CD4-positive, alpha-beta T cell treated with Interferon gamma for 1 hour (primary cell): ENCODE data around the gene FAM234A.
"Not testable (repeated sequence)": the region's sequence is repeated elsewhere in the genome, so short reads cannot be mapped to it uniquely, and the experiment has no call there.

Source experiments
- DNase-seq: peaks from one replicate; pipeline ENCODE4 v3.0.0-alpha.2; 2020

The FAM234A gene

GRCh38 chr16:234468-235305, at the start of gene FAM234A:
Gene FAM234A, plus strand, starts transcription at chr16:234821. Its CDS starts 19,593 bp downstream, at chr16:254414.
- DNase-seq, result peak; percentile 93

DNA sequence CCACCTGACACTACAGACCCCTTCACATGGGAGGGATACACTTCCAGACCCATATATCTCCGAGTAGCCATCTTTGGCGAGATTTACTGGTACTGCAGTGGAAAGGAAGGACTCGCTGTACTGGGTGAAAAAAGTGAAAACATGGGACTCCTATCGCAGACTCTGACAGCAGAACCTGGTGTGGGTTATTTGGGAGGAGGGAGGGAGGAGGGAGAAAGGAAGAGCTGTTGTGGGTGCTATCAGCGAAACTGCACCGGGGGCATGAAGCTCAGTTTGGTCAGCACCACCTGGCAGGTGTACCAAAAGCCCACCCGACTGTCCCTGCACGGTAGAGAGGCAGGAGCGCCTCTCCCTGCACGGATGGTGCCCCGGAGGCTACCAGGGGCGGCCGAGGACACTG, 49.4 kb upstream of the FAM234A start:
- DNase-seq, result no peak

DNA sequence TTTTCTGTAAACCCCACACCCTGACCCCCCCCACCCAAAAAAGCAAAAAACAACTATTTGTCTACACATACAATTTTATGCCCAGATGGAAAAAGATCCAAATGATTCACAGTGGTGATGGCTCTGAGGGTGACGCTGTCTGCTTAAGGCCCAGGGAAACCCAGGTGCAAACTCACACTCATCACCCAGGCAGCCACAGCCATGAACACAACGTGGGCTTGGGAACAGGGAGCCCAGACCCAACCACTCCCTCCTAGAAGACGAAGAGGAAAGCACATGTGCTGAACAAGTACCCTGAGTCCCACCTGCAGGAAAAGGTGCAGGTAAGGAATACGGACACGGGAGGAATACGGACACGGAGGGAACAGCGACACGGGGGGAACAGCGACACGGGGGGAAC, 48.9 kb upstream of the FAM234A start:
- no peak for DNase-seq

GRCh38 chr16:187330-187729, 47.3 kb upstream of the FAM234A start:
- no peak for DNase-seq

DNA sequence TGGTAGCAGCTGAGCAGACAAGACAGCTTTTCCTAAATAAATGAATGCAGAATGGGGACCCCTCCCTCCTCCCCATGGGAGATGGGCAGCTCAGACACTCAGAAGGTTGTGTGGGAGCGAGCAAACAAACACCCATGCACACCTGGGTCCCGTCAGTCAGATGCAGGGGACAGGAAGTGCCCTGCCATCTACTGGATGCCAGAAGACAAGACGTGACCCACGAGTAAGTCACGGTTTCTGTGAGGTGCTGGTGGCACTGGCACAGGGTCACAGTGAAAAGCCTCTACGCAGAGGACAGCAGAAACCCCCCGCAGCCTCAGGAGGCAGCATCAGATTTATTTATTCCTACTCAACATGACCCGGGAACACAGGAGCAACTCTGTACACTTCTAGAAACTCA, 45.9 kb upstream of the FAM234A start:
- no peak for DNase-seq

GRCh38 chr16:189604-190186, 44.9 kb upstream of the FAM234A start:
- no peak for DNase-seq

GRCh38 chr16:191831-192230, 42.8 kb upstream of the FAM234A start:
- DNase-seq, result no peak

DNA sequence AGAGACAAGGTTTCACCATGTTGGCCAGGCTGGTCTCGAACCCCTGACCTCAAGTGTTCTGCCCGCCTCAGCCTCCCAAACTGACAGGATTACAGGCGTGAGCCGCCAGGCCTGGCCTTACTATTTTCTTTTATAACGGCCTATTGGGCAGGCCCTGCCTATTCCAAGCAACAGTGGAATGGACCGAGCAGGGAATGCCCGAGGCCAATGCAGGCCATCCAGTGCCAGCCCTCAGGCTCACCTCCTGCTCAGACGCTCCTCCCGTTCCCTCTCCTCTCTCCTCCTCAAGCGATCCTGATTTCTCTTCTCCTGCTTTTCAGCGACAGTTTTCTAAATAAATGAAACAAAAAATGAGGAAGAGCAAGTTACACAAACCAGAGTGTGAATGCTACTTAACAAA, 41.9 kb upstream of the FAM234A start:
- no peak for DNase-seq

GRCh38 chr16:193441-193840, 41.2 kb upstream of the FAM234A start:
- DNase-seq, result no peak

DNA sequence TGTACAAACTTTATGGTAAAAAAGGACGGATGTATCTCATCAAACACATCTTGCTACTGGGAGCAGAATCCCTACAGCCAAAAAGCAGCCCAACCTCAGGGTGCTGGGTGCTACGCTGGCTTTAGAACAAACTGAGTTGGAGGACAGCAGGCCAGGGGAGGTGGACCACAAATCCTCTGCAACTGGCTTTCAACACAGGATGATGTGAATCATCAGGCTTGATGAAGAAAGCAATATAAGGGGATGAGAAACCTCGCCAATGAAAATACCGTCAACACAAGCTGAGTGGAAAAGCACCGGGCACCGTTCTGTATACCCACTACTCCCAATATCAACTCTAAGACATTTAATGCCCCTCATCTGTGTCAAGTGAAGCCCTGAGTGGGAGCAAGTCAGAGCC, 40.1 kb upstream of the FAM234A start:
- no peak for DNase-seq

DNA sequence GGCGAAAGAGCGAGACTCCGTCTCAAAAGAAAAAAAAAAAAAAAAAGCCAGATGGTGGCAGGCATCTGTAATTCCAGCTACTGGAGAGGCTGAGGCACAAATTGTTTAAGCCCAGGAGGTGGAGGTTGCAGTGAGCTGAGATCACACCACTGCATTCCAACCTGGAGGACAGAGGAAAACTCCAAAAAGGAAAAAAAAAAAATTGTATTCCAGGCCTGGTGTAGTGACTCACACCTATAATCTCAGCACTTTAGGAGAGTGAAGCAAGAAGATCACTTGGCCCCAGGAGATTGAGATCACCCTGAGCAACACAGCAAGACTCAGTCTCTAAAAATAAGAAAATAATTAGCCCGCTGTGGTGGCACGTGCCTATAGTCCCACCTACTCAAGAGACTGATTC, 34.2 kb upstream of the FAM234A start:
- DNase-seq, result no peak

- DNase-seq, result no peak
Observed at GRCh38 chr16:203246-203645, 31.4 kb upstream of the FAM234A start.

- DNase-seq, result not testable (repeated sequence)
Observed at GRCh38 chr16:204046-204445, 30.6 kb upstream of the FAM234A start.

DNA sequence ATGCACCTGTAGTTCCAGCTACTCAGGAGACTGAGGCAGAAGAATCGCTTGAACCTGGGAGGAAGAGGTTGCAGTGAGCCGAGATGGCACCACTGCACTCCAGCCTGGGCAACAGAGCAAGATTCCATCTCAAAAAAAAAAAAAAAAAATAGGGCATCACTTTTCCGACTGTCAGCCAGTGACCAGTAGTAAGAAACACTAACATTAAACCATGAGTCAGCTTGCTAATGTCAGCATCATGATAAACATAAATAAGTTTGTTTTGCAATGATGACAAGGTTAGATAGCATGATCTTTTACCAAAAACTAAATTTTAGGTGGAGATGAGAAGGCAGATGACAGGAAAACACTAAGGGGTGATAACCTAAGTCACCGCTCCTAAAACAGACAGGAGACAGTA, 25.3 kb upstream of the FAM234A start:
- not testable (repeated sequence) for DNase-seq

DNA sequence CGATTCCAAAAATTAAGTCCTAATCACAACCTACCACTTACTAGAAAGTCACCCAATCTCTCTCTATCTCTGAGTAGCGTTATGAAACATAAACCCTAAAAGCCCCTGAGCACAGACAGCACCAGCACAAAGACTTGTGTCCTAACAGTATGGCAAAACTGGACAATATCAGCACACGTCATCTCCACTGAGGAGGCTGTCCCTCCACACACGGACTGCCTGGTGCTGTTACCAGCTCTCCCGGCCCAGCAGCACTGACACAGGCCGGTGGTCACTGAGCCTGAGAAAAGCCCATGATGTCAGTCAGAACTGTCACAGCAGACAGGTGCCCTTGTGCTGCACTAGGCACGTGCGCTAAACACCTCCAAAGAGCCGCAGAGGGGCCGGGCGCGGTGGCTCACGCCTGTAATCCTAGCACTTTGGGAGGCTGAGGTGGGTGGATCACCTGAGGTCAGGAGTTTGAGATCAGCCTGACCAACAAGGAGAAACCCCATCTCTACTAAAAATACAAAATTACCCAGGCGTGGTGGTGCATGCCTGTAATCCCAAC, 22.9 kb upstream of the FAM234A start:
- not testable (repeated sequence) for DNase-seq

DNA sequence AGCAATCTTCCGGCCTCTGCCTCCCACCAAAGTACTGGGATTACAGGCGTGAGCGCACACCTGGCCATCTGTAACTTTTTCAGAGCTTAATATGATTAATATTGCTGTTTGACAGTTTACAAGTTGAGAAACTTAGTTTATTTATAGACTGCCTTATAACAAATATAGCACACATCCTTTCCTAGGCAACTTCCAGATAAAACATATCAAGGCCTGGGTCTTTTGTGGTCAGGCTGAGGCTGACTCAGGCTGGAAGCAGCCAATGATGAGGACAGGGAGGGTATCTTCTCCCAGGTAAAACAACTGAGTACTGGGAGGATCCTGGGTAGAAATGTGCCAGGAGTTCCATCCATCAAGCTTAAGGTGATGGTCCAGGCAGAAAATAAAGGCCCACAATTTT, 21.6 kb upstream of the FAM234A start:
- no peak for DNase-seq

DNA sequence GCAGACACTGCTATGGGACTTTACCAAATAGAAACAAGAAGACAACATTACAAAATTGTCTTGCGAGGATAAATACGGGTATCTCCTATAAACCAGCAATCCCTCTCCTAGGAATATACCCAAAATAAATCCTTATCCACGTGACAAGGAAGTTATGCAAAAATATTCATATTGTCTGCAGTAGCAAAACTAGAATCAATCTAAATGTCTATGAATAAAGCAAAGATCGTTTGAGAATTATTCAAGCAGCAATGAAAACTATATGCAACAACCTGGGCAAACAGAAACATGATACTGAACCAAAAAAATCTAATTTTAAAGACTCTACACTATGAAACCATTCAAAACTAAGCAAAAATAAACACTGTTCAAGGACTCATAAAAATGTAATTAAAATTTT, 14.6 kb upstream of the FAM234A start:
- no peak for DNase-seq

DNA sequence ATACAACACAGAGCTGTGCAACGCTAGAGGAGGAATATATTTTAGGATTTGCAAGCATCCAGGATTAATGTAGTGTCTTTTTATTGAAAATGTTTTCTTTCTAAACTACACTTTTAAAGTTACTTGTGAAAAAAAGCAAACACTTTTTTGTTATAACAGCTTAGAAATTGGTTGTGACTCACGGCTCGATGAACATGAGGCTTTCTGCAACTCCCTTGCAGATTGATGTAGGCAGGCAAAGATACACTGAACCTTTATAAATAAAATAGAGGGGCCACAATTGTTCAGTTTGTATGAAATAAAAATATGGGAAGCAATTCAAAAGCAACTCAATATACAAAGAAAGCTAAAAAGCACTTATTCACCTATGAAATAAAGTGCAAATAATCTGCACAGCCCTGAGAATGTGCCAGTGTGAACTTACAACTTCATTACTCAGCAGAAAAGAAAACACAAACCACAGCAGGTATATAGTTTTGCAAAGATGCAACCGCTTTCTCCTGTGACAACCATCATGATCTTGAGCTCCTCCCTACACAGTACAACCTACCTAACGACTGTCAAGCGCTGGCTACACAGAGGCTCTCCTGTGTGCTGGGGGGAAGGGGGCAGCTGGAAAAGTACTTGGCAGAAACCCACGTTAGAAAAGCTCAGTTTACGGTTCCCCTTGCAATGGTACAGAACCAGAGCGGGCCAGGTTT, 6.3 kb upstream of the FAM234A start:
- no peak for DNase-seq

DNA sequence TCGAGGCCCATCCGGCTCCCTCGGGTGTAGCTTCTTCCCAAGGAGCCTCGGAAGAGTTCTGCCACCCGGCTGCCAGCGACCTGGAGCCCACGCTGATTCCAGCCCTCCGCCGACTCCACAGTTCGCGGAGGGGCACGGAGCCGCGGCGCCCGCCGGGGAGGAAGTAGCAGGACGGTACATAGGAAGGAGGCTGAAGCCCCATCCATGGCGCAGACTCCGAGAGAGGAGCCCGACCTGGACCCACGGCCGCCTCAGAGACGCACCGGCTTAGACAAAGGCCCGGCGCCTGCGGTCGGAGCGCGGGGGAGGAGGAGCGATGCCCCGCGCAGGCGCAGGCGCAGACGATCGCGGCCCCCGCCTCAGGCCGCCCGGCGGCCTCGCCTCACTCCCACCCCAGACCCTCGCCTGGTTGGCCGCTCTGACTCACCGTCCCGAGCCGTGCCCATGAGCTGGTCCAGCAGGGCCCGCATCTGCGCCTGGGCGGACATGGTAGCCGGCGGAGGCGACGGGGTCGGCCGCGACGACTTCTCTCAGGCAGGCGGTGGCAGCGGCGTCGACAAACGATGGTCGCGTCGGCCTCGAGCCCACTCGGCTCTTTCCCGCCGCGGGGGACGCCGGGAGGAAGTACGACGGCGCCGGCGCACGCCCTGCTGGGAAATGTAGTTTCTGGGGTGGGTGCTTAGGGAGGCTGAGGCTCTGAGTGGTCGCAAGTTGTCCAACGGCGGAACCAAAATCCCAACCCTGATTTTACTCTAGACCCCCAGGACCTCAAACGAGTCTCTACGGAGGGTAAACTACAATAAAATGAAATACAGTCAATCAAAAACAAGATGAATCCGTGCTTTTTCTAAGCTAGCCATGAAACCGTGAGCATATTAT, 5.5 kb upstream of the FAM234A start, which contains the start of gene LUC7L:
Gene LUC7L, minus strand, starts transcription at position 598 of the 879 bp plus-strand sequence. Its CDS starts 110 bp downstream, at position 488.
- DNase-seq, result peak; percentile 84

- DNase-seq, result no peak
Observed at GRCh38 chr16:229731-230281, 4.8 kb upstream of the FAM234A start.

DNA sequence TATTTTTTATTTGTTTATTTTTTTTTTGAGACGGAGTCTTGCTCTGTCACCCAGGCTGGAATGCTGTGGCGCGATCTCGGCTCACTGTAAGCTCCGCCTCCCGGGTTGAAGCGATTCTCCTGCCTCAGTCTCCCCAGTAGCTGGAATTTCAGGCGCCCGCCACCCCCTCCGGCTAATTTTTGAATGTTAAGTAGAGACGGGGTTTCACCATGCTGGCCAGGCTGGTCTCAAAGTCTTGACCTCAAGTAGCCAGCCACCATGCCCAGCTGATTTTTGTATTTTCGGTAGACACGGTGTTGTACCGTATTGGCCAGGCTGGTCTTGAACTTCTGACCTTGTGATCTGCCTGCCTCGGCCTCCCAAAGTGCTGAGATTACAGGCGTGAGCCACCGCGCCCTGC, 4.3 kb upstream of the FAM234A start:
- not testable (repeated sequence) for DNase-seq

GRCh38 chr16:230949-231348, 3.7 kb upstream of the FAM234A start:
- no peak for DNase-seq
